HG03571 (cell line): ENCODE measurements around the gene ZFYVE1.
A peak's percentile ranks its signal among the peaks of the same experiment; 100 is the strongest.
"Not testable (repeated sequence)": the region's sequence is repeated elsewhere in the genome, so short reads cannot be mapped to it uniquely, and the experiment has no call there.

Experiments used
- ATAC-seq: cut with Tn5 transposase; IDR thresholded peaks from one replicate; pipeline ENCODE4 v1.9.1; 2021; ENCODE audit not compliant: unreplicated experiment

The ZFYVE1 gene

DNA sequence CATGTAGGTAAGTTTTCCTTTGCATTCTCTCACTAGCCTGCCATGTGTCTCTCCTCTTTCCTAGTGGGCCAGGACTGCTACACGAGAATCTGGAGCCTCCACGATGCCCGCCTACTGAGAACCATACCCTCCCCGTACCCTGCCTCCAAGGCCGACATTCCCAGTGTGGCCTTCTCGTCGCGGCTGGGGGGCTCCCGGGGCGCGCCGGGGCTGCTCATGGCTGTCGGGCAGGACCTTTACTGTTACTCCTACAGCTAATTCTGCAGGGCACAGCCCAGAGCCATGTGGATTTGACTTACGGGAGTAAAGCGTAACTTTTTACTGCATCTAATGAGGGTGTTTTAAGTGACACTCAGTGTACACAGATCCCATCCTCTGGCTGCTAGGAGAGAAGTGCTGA, 68.4 kb downstream of the ZFYVE1 start:
- no peak for ATAC-seq

DNA sequence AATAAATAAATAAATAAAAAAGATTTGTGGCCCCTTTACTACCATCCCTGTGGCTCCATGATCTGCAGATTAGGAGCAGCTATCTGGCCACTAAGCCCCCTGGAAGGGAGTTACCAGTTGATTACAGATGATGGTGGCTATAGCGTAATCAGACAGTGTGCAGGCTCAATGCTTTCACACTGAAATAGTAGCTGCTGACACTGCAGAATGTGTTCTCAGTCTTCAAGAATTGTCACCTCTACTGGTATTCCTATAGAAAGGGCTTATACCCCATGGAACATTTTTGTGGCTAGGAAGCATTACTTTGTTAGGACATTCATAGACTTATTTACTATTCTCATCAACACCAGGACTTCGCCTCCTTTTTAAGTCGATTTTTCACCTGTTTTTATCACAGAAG, 69.7 kb downstream of the ZFYVE1 start:
- no peak for ATAC-seq

DNA sequence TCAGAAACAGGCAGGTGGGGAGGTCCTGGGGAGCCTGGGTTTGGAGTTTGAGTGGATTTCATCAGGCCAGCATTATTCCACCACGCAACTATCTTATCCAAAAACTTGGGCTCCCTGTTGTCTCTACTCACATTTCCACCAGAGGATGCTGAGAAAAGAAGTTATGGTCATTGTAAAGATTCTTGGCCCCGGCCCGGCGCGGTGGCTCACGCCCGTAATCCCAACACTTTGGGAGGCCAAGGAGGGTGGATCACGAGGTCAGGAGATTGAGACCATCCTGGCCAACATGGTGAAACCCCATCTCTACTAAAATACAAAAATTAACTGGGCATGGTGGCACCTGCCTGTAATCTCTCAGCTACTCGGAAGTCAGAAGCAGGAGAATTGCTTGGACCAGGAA, 70.2 kb downstream of the ZFYVE1 start:
- not testable (repeated sequence) for ATAC-seq

DNA sequence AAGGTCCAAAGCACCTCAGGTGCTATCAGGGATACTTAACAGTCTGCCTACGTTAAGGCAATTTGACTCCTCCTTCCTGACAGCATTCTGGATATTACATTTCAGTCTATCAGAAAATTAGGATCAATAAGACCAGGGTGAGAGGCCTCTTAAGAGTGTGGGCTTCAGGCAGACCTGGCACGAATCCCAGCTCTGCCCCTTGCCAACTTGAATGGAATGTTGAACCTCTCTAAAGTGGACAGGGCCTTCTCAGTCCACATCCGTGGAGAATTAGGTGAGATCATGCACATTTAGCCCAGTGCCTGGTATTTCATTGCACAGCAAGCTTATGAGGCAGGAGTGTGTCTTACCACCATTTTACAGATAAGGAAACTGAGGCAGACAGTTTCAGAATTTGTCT, 74.7 kb downstream of the ZFYVE1 start:
- ATAC-seq, result no peak

DNA sequence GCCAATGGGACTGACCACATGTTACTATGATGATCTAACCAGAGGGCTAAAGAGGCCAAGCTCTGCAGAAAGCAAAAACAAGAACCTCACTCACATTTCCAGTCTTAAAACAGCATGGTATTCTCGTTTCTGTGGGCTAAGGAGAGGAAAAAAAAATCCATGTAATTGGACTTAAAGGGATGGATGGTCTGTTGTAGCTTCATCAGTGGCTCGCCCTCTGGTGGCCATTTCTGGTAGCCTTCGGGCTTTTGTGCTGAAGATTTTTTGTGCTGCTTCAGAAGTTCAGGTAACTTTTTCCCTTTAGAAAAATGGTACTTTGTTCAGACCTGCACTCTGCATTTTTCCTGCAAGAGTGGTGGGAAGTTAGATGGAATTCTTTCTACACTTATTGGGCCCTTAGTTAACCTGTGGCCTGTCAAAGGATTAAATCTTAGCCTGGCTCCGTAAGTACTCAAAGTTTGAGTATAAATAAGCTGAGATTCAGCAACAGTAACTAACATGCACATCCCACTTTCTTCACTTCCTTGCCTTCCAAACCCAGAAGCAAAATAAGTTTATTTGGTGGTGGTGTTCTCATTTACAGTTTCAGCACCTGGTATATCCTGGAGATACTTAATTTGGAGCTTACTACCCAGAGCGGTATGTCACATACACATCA, 78.3 kb downstream of the ZFYVE1 start:
- no peak for ATAC-seq

DNA sequence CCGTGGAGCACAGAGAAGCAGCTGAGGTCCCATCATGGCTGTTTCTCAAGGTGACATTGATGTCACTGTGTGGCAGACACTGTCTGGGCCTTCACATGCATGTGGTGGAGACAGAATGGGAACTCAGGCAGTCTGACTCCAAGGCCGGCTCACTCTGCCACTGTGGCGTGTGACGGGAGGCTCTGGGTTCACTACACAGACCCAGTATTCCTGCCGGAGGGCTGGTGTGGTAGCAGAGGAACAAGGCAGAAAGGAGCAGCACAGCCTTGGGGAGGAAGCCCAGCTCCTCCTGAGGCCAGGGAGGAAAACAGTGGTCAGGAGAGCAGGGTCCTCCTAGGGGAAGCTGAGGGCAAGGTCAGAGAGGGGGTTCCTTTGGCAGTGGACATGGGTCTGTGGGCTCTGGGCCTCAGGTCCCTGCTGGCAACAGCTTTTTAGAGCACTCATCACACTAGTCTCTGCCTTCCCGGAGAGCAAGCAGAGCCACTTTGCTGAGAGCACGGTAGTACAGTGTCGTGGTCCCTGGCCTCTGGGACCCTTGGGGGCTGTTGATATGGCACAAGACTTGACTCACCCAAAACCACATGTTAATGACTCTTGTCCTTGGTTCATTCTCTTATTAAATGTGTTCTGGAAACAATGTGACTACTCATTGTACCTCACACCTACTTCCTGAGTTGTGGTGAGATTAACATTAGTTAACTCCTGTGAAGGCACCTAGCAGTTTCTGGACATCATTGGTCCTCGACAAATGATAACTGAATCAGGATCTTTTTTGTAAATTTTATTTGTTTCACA, 79.3 kb downstream of the ZFYVE1 start:
- ATAC-seq, result no peak

DNA sequence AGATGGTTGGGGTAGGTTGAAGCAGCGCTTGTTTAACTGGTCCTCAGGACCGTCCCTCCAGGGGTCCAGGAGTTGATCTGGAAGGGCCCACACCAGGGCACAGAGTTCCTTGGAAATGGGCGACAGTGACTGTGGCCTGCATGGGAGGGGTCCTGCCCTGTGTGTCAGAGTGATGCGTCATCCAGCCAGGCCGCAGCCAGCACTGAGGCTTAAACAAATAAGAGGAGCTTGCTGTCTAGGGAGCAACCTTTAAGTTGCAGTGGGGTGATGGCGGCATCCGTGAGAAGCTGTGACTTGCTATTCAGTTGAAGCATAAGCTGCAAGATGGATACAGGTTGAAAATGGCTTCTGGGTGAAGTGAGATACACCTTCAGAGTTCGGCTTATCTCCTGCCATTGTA, 80.4 kb downstream of the ZFYVE1 start:
- no peak for ATAC-seq

DNA sequence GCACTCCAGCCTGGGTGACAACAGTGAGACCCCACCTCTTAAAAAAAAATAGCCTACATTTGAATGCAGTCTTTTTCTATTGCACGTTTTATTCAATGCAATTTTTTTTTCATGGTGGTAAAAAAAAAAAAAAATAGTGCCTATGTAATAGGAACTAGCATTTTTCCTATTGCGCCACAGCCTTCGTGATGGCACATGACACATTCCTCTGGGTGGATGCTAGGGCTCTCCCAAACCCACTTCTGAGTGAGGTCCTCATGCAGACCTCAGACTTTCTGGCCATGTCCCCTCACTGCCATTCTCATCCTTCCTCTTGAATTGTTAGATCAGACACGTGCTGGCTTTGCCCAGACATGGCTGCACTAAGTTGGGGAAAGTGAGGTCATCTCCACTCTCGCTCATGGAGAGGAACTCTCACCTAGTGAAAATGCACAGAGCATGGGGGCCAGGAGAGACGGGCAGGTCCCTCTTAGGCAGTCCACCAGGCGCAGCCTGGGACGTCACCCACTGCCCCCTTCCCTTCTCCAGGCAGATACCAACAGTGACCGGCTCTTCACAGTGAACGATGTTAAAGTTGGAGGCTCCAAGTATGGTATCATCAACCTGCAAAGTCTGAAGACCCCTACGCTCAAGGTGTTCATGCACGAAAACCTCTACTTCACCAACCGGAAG, 81.4 kb downstream of the ZFYVE1 start:
- no peak for ATAC-seq

DNA sequence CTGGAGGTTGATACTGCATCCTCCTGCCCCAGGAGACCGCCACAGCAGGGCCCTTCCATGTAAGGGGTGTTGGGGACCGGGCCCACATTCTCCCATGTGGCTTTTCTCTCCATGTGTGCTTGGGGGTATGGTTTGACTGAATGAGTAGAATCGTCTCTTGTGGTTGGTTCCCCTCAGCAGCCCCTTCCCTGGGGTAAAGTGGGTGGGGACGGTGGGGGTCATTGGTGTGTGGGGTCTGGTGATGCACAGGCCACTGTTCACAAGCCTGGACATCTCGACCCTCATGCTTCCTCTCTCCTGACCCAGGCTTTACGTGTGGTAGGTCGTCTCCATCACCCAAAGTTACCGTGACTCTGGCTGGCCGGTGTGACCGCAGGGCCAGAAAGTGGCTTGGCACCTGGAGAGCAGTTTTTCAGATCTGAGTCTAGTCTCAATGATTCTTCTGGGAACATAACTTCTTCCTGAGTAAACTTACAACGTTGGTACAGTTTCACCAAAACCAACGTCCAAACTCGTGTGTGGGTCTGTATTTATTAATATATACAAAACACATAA, 83.0 kb downstream of the ZFYVE1 start:
- ATAC-seq, result no peak

DNA sequence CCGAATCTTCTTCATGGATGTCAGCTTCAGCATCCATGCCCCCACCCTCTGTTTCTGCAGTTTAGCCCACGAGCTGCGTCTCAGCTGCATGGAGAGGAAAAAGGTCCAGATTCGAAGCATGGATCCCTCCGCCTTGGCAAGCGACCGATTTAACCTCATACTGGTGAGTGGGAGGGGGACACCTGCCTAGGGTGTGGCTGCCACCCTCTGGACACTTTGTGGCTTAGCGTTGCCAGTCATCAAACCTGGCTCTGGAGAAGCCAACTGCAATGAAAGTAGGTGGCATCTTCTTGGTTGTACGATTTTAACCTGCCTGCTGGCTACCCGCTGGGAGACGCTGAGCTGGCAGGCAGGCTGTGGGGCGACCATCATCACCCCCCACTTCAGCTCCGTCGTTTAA, 84.0 kb downstream of the ZFYVE1 start:
- no peak for ATAC-seq

DNA sequence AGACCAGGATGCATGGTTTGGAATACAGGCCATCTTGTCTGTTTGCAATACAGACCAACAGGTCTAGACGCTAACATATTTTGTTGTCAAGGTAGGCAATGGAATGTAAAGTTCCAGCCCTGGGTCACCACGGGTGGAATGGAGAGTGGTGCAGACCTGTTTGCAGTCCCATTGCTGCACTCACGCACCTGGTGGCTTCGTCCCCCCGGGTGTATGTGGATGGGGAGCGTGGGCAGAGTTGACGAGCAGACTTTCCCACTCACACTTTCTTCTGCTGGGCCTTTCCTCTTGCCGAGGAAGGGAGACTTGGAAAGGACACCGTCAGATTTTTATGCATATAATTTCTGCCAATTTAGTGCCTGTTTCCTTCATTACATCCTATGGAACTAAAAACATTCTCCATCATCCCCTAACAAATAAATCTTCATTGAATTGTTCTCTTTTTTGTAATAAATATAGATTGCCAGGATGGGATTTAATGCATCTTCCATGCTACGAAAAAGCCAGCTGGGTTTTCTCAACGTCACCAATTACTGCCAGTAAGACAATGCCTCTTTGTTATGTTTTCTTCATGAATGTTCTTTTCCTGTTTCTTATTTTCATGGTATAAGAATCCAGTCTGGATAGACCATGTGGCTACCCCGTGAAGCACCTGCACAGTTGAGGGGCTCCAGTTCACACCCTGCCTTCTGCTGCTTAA, 85.5 kb downstream of the ZFYVE1 start:
- no peak for ATAC-seq

DNA sequence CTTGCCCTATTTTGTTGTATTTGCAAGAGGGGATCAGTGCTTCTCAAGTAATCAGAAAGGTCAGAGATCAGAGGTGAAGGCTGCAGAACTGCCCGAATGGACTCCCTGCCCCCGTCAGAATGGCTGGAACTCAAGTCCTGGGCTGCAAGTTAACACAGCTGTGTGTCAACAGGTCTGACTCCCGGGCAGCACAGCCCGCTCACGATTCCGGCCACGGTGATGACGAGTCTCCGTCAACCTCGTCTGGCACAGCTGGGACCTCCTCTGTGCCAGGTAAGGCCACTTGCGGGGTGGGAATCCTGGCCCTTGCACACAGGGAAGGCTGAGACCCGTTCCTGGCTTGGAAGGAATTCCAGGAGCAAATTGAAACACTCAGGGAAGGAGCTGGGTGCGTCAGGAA, 87.3 kb downstream of the ZFYVE1 start:
- ATAC-seq, result no peak

DNA sequence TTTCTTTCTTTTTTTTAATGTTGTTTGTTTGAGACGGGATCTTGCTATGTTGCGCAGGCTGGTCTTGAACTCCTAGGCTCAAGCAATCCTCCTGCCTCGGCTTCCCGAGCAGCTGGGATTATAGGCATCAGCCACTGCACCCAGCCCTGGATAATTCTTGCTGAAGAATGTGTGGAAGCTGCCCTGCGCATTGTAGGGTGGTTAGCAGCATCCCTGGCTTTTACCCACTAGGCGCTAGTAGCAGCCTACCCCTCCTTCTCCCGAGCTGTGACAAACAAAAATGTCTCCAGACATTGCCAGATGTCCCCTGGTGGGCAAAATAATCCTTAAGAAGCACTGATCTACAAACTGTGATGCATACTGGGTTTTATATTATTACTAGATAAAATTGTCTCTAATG, 94.0 kb downstream of the ZFYVE1 start:
- no peak for ATAC-seq

DNA sequence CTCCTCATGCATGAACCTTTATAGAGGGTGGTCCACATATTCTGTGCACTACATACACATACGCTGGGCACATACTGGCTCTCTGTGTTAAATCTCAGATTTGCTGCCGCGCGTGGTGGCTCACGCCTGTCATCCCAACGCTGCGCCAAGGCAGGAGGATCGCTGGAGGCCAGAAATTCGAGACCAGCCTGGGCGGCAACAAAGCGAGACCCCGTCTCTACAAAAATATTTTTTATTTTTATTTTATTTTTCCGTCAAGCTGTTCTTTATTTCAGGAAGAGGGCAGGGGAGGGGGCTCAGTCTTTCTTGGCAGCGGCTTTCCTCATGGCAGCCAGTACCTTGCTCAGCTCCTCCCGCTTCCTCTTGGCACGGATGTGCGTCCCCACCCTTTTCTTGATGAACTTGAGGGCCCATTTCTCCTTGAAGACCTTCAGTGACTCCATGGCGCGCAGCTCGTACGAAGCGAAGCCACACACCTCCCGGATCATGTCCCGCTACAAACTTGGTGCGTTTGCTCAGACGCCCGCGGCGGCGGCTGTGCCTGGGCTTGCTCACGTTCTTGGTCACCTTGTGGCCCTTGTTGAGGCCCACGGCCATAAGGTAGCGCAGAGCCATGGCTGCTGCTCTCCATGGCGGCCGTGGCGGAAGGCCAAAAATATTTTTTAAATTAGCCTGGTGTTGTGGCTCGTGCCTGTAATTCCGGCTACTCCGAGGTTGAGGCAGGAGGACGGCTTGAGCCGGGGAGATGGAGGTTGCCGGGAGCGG, 97.4 kb downstream of the ZFYVE1 start:
- ATAC-seq, result no peak

DNA sequence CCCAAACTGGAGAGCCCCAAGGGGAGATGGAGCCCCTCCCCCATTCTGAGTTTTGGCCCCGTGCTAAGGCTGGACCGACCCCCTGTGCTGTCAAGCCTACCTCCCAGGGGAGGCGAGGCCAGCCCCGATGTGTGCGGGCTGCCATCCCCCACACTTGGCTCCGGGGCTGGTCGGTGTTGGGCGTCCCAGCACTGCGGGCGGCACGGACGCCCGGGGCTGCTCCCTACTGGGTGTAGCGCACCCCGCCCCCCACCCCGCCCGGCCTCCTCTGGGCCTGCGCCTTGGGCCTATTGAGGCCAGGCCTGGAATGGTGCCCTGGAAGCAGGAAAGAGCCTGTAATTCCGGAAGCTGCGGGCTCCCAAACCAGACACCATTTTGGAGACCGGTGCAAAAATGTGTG, 98.0 kb downstream of the ZFYVE1 start:
- ATAC-seq, result no peak

DNA sequence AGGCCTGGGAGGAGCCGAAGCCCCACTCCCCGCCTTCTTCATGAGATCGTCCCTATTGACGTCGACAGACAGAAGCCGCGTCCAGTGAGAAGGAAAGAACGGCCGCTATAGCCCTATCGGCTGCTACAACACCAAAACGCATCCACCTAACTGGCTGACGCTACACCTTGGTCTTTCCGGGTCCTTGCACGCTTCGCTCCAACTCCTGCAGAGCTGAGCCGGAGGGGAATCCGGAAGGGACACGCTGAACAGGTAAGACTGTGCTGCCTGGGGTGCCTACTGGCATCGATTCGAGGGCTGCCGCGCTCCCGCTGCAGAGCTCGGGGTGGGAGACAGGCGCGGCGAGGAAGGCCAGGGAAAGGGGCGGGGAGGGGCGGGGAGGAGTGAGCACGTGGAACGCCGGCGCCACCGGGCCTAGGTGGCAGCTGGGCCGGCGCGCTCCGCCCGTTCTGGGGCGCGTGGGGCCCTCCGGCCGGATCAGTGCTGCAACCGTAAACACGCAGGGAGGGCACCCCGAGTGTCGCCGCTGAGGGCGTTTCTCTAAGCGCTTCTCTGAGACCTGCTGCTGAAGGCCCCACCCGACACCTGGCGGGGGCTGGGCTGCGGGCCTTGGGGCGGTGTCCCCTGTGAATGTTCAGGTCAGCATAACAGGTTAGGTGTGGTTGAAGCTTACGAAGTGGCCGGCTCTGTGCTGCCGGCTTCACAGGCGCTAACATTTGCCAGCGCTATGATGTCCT, 100.4 kb downstream of the ZFYVE1 start, which contains the start of gene DCAF4:
Gene DCAF4 (plus strand): TSS at position 173 of the 737 bp plus-strand sequence. CDS start 11,515 bp downstream, outside the sequence.
- ATAC-seq, result peak; percentile 97

DNA sequence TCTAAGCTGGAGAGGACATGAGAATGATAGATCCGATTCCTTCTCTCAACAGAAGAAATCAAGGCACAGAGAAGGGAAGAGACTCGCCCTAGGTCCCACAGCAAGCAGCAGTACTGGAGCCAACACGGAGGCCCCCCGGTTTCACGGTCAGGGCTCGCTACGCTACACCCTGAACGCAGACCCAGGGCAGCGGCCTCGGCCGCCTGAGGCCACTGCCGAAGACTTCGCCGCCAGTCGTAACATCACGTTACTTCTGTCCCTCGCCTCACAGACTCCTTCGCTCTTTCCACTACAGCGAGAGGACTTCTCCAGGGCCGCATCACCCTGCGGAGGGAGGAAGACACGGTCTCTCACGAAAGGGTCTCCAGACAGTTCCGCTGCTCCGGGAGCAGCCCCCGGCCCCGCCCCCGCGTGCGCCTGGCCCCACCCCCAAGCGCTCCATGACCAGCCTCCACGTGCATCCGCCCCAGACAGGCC, 101.1 kb downstream of the ZFYVE1 start:
- ATAC-seq, result no peak

DNA sequence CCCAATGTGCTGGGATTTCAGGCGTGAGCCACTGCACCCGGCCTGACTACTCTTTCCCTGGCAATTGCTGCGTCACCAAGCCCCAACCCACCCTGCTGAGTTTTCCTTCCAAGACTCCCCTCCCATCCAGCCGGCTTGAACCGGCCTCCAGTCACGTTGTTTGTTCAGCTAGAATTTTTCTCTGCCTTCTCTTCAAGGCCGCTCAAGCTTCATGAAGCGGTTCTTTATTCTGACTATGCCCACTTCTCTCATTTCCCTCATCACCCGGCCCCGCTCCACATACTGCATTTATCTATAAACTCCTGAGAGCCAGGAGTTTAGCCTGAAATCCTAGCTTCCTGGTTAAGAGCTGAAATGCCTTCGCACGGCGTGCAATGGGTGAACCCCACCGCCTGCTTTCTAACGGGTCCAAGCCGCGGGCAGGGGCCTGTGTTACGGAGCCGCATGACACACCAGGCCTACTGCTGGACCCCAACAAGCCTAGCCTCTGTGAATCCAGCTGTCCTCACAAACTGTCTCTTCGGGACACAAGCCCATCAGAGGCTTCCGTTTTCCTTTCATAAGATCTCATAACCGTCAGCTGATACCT, 101.6 kb downstream of the ZFYVE1 start:
- ATAC-seq, result no peak

DNA sequence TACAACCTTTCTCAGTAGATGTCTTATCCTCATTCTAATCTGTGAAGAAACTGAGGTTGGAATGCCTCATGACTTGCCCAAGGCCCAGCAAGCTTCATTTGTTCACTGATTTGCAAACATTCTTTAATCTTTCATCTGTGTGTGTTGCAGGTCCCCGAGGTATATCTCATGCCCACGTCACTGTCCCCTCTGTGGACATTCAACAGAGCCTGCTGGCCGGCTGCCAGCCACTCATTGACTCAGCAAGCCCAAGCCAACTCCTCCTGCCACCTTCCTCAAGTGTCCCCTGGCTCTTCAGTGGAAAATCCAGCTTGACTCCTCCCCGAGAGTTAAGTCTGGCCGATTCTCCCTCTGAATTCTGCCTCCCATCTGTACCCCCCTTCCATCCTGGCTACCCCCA, 102.6 kb downstream of the ZFYVE1 start:
- ATAC-seq, result no peak
